ENCODE results near the gene CRYGA. TPM values are rescaled to one million over a fixed set of nuclear protein-coding genes. Genes with fewer than 3 reads are reported as not detected.

The CRYGA gene
- total RNA-seq, 4 donors from 2014 or later: not detected

DNA sequence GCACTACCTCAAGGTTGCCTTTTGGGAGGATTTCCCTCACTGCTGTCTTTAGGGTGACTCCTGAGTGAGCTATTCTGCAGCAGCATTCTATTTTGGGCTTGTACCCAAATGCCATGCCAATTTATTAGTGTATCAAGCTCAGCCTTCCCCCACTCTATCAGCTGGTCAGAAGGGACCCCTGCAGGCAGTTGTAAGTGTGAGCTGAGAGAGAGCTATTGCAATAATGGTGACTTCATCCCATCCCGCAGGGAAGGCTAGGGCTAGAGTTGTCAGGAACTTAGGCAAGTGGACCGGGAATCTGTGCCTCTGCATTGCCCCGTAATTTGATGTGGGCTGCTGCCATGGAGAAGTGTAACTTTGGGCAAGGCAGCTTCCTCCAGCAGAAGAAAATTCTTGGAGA is 15.6 kb downstream of the CRYGA start:
- Histone ChIP-seq H3K27me3 (no peaks in the 10 kb centered on the region), H3K4me1 (no peaks in the 10 kb centered on the region), H3K27ac (no peak overlapping the region), H3K4me3 (no peak overlapping the region), H3K9me3 (no peaks in the 10 kb centered on the region), H3K36me3 (no peaks in the 10 kb centered on the region)
- no peak for DNase-seq
- no peak for TF ChIP-seq POLR2A (IDR thresholded peaks at IDR 0.05)
- TF ChIP-seq, protein P1, sequence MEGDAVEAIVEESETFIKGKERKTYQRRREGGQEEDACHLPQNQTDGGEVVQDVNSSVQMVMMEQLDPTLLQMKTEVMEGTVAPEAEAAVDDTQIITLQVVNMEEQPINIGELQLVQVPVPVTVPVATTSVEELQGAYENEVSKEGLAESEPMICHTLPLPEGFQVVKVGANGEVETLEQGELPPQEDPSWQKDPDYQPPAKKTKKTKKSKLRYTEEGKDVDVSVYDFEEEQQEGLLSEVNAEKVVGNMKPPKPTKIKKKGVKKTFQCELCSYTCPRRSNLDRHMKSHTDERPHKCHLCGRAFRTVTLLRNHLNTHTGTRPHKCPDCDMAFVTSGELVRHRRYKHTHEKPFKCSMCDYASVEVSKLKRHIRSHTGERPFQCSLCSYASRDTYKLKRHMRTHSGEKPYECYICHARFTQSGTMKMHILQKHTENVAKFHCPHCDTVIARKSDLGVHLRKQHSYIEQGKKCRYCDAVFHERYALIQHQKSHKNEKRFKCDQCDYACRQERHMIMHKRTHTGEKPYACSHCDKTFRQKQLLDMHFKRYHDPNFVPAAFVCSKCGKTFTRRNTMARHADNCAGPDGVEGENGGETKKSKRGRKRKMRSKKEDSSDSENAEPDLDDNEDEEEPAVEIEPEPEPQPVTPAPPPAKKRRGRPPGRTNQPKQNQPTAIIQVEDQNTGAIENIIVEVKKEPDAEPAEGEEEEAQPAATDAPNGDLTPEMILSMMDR (IDR thresholded peaks at IDR 0.05): no peak
- intact Hi-C loops (cut with DNase I; ENCODE audit: low total_unique reads): no loop called here

DNA sequence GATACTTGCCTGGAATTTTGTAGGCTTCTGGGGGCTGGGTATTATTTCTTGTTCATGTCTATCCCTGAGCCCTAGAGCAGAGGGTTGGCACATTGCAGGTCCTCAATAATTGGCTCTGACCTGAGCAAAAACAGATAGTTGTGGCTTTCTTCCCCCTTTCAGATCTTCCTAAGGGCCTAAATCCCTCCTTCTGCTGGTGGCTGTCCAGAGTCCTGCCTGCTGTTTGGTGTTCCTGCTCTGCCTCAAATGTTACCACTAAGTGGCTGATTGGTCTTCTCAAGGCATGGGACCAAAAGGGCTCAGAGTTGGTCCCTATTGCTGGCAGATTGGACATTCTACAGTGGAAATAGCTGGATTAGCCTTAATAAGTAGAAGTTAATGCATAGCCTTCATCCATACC is 16.4 kb downstream of the CRYGA start:
- H3K4me1 ChIP-seq: no peaks in the 10 kb centered on the region
- DNase-seq: no peak
- no peak overlapping the region for H3K4me3 ChIP-seq
- no peaks in the 10 kb centered on the region for H3K36me3 ChIP-seq
- no peak overlapping the region for H3K27ac ChIP-seq
- no peaks in the 10 kb centered on the region for H3K9me3 ChIP-seq
- no peaks in the 10 kb centered on the region for H3K27me3 ChIP-seq
- TF ChIP-seq, protein P1 (IDR thresholded peaks at IDR 0.05): no peak
- no peak for TF ChIP-seq POLR2A (IDR thresholded peaks at IDR 0.05)
- intact Hi-C loops (cut with DNase I; ENCODE audit: low total_unique reads): no loop called here

DNA sequence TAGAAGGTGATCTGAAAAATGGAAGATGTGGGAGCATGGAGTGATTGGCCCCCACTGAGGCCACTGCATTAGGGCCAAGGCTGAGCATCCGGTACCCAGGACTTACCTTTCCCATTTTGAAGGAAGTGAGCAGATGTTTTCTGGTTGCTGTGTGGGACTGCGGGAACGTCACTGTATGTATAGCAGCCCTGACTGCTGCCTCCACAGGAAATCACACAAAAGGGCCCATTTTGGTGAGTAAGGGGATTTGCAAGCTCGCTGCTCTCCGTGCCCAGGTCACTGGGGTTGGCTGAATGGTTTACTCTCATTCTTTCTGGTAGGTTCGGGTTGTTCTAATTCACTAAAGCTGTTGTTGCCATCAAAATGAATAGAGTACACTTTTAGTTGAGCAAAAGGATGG is 17.4 kb downstream of the CRYGA start, which contains the start of gene CRYGB:
TSS of gene CRYGB (minus strand) at position 153 of the 400 bp plus-strand sequence. CDS start at position 115, 38 bp downstream.
- no peaks in the 10 kb centered on the region for H3K4me1 ChIP-seq
- no peak for TF ChIP-seq POLR2A (IDR thresholded peaks at IDR 0.05)
- TF ChIP-seq, protein P1 (IDR thresholded peaks at IDR 0.05): no peak
- H3K4me3 ChIP-seq: no peak within 1 kb of the TSS
- no peaks in the 10 kb centered on the region for H3K36me3 ChIP-seq
- intact Hi-C loops (cut with DNase I; ENCODE audit: low total_unique reads): no loop called here
- no peaks in the 10 kb centered on the region for H3K27me3 ChIP-seq
- H3K9me3 ChIP-seq: no peaks in the 10 kb centered on the region
- no peak within 1 kb of the TSS for H3K27ac ChIP-seq
- DNase-seq: no peak

DNA sequence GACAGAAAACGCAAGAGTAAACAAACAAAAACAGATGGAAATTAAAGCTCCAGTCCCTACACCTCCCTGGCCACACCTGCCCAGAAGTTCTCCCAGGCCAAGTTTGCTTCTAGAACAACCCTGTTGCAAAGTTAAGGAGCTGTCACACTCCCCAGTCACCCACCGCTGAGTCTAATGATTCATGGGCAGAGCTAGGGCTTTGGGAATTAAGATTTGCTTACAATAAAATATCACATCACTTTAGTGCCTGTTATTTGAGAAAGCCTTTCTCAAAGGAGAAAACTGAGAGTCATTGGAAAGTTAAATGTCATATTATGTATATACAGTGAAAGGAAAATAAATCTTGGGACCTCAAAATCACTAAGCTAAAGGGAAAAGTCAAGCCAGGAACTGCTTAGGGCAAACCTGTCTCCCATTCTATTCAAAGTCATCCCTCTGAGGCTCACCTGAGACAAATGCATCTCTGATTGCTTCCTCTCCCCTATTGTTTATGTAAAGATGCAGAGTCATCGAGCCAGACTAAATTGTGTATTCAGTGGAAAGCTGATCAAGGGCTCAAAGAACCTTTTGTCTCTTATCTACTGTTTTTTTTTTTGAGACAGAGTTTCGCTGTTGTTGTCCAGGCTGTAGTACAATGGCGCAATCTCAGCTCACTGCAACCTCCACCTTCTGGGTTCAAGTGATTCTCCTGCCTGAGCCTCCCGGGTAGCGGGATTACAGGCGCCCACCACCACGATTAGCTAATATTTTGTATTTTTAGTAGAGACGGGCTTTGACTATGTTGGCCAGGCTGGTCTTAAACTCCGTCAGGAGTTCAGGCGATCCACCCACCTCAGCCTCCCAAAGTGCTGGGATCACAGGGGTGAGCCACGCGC is 20.2 kb downstream of the CRYGA start:
- Histone ChIP-seq H3K27ac (no peak overlapping the region), H3K4me1 (no peaks in the 10 kb centered on the region), H3K27me3 (no peaks in the 10 kb centered on the region), H3K9me3 (no peaks in the 10 kb centered on the region), H3K36me3 (no peaks in the 10 kb centered on the region), H3K4me3 (no peak overlapping the region)
- no peak for DNase-seq
- TF ChIP-seq, protein P1 (IDR thresholded peaks at IDR 0.05): no peak
- no peak for TF ChIP-seq POLR2A (IDR thresholded peaks at IDR 0.05)
- intact Hi-C loops (cut with DNase I; ENCODE audit: low total_unique reads): no loop called here

DNA sequence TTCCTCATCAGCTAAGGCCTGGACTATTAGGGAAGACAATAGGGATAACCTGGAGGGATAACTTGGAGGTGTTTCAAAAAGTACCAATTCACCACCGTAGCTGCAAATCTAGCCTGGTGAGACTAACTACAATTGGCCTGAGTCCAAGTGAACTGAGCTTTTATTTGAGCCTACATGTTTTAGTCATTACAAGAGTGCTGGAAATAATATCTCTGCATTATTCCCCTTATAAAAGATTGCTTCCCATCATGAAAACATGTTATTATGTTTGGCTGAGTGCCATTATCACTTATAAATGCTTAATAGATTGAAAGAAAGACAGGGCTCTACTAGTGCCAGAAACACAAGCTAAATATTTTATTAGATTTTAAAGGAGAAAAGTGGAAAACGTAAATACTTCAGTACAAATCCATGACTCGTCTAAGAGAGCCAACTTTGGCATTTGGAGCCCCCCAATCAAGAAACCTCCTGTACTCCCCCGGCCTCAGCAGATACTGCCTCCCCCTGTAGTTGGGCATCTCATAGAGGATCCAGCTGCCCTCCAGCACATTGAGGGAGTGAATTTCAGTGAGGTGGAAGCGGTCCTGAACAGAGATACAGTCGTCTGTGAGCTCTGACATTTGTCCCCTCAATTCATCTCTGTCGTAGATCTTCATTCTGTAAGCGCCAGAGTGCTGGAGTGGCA is 21.0 kb downstream of the CRYGA start:
- H3K4me1 ChIP-seq: no peaks in the 10 kb centered on the region
- H3K36me3 ChIP-seq: no peaks in the 10 kb centered on the region
- TF ChIP-seq POLR2A (IDR thresholded peaks at IDR 0.05): no peak
- TF ChIP-seq, protein P1 (IDR thresholded peaks at IDR 0.05): no peak
- no peak for DNase-seq
- intact Hi-C loops (cut with DNase I; ENCODE audit: low total_unique reads): no loop called here
- no peaks in the 10 kb centered on the region for H3K9me3 ChIP-seq
- H3K27me3 ChIP-seq: no peaks in the 10 kb centered on the region
- no peak overlapping the region for H3K27ac ChIP-seq
- no peak overlapping the region for H3K4me3 ChIP-seq
